HCT116 (cell line): ENCODE results near the gene SNTB2. TPM values are rescaled to one million over a fixed set of nuclear protein-coding genes. Genes with fewer than 3 reads are reported as not detected.

Source experiments
- ATAC-seq: fragments of 200-7000 bp; cut with Tn5 transposase; 2 replicates; pipeline ENCODE4 v1.9.1; 2020; ENCODE audit warnings: mild to moderate bottlenecking, moderate library complexity
- BruUV-seq: library from RNA; stranded (reverse); fragments of 400-500 nt; replicated peaks from 2 replicates; lab custom pipeline; 2021; lab: Mats Ljungman, UMichigan
- CTCF ChIA-PET: fragments of 300-600 bp; sonication (Branson Sonifier 250); formaldehyde crosslinking; loops from one replicate; lab custom pipeline; 2021; ENCODE audit warnings: antibody characterized with exemption; lab: Charles Lee
- POLR2A ChIA-PET: fragments of 300-600, 350-600 bp; sonication (Branson Sonifier 250); formaldehyde crosslinking; loops from one replicate; lab custom pipeline; 2021; ENCODE audit warnings: antibody characterized with exemption; lab: Charles Lee
- RAD21 ChIA-PET, 2 experiments: fragments of 300-600 bp; sonication (Branson Sonifier 250); formaldehyde crosslinking; loops; one replicate each; lab custom pipeline; 2023; ENCODE audit warnings: low total read pairs in 2 of 2; ENCODE audit not compliant: uncharacterized antibody in 2 of 2, unreplicated experiment in 2 of 2, low non-redundant PET in 1 of 2; lab: Charles Lee
- DNase-seq: peaks from one replicate; pipeline ENCODE4 v3.0.0-alpha.2; 2010; ENCODE audit warnings: low read depth, low spot score
- H2AFZ ChIP-seq: fragments of 200-600 bp; shearing (Covaris generic), sonication (generic); 2 replicates; pipeline ENCODE4 v1.6.1; 2017; ENCODE audit warnings: low read depth, mixed run types, mixed read lengths, antibody characterized with exemption, low read length; ENCODE audit not compliant: poor library complexity, severe bottlenecking
- H3K27ac ChIP-seq: 2 replicates; pipeline ENCODE4 v1.5.1; 2012; ENCODE audit warnings: low read depth, low read length
- H3K27me3 ChIP-seq: fragments of 200-600 bp; sonication (generic); 2 replicates; pipeline ENCODE4 v1.6.1; 2016; ENCODE audit warnings: mixed run types, low read length, mixed read lengths; ENCODE audit not compliant: insufficient read depth
- H3K36me3 ChIP-seq, 2 experiments: fragments of 200-500 bp in 1 of 2; fragments of 200-600 bp in 1 of 2; sonication (Bioruptor generic) in 1 of 2; sonication (generic) in 1 of 2; 2 replicates each; pipeline versions ENCODE4 v1.5.1 to v1.6.1; 2014 to 2016; ENCODE audit warnings: low read length in 2 of 2, inconsistent platforms in 1 of 2, mixed read lengths in 1 of 2, mixed run types in 1 of 2; ENCODE audit not compliant: insufficient read depth in 2 of 2, control insufficient read depth in 1 of 2
- H3K4me1 ChIP-seq, 2 experiments: fragments of 200-600 bp in 1 of 2; sonication (generic) in 1 of 2; 2 replicates each; pipeline versions ENCODE4 v1.5.1 to v1.6.1; 2012 to 2017; ENCODE audit warnings: low read length in 2 of 2, inconsistent platforms in 1 of 2, mild to moderate bottlenecking in 1 of 2, mixed read lengths in 1 of 2, mixed run types in 1 of 2, moderate library complexity in 1 of 2; ENCODE audit not compliant: insufficient read depth in 2 of 2, control insufficient read depth in 1 of 2
- H3K4me2 ChIP-seq: fragments of 200-600 bp; sonication (generic); 2 replicates; pipeline ENCODE4 v1.6.1; 2017; ENCODE audit warnings: mixed run types, low read length, mixed read lengths
- H3K4me3 ChIP-seq, 2 experiments: fragments of 200-600 bp in 1 of 2; sonication (generic) in 1 of 2; replicated peaks in 1 of 2; 2 replicates each; pipeline ENCODE4 v1.5.1; 2011 to 2016; ENCODE audit warnings: low read length in 2 of 2, control low read depth in 1 of 2, low read depth in 1 of 2, mild to moderate bottlenecking in 1 of 2, mixed read lengths in 1 of 2, mixed run types in 1 of 2
- H3K79me2 ChIP-seq: fragments of 200-600 bp; sonication (generic); 2 replicates; pipeline ENCODE4 v1.6.1; 2017; ENCODE audit warnings: mild to moderate bottlenecking, mixed run types, low read length, moderate library complexity, mixed read lengths; ENCODE audit not compliant: insufficient read depth
- H3K9ac ChIP-seq: fragments of 200-600 bp; sonication (generic); 2 replicates; pipeline ENCODE4 v1.6.1; 2016; ENCODE audit warnings: low read length, mixed read lengths
- H3K9me2 ChIP-seq: fragments of 200-600 bp; sonication (generic), shearing (Covaris generic); 2 replicates; pipeline ENCODE4 v1.6.1; 2017; ENCODE audit warnings: mixed run types, mild to moderate bottlenecking, moderate library complexity; ENCODE audit not compliant: insufficient read depth
- H3K9me3 ChIP-seq, 2 experiments: fragments of 200-500 bp in 1 of 2; fragments of 200-600 bp in 1 of 2; sonication (Bioruptor generic) in 1 of 2; sonication (generic) in 1 of 2; 2 replicates each; pipeline ENCODE4 v1.6.1; 2014 to 2017; ENCODE audit warnings: low read length in 2 of 2, mixed read lengths in 2 of 2, inconsistent platforms in 1 of 2, low read depth in 1 of 2, mild to moderate bottlenecking in 1 of 2, mixed run types in 1 of 2, moderate library complexity in 1 of 2; ENCODE audit not compliant: control insufficient read depth in 1 of 2, insufficient read depth in 1 of 2
- H4K20me1 ChIP-seq: fragments of 200-600 bp; sonication (generic), shearing (Covaris generic); 2 replicates; pipeline ENCODE4 v1.6.1; 2017; ENCODE audit warnings: mixed run types, mild to moderate bottlenecking, moderate library complexity; ENCODE audit not compliant: insufficient read depth
- CEBPB ChIP-seq: IDR thresholded peaks from 2 replicates; pipeline ENCODE4 v1.6.1; 2012; ENCODE audit warnings: low read depth
- ELF1 ChIP-seq: IDR thresholded peaks from 2 replicates; pipeline ENCODE4 v1.6.1; 2012; ENCODE audit warnings: low read depth, borderline replicate concordance
- FOSL1 ChIP-seq: IDR thresholded peaks from 2 replicates; pipeline ENCODE4 v1.6.1; 2012; ENCODE audit warnings: low read depth
- RAD21 ChIP-seq: IDR thresholded peaks from 2 replicates; pipeline ENCODE4 v1.6.1; 2012; ENCODE audit warnings: low read depth, mild to moderate bottlenecking
- REST ChIP-seq: IDR thresholded peaks from 2 replicates; pipeline ENCODE4 v1.6.1; 2012; ENCODE audit warnings: low read depth
- SRF ChIP-seq: IDR thresholded peaks from 2 replicates; pipeline ENCODE4 v1.6.1; 2012; ENCODE audit warnings: low read depth
- intact Hi-C: fragments of 100-400 bp; cut with micrococcal nuclease; formaldehyde crosslinking; loops from 2 replicates; pipeline ENCODE4 v1.10.0; 2022
- total RNA-seq: library from RNA; stranded (reverse); gene quantifications from one replicate; pipeline ENCODE4 v1.2.1, GENCODE V29; 2021; ENCODE audit not compliant: unreplicated experiment
- TF ChIP-seq, protein P1 (sequence below): IDR thresholded peaks from 2 replicates; pipeline ENCODE4 v1.6.1; 2012
- TF ChIP-seq, protein P2 (sequence below): IDR thresholded peaks from 2 replicates; pipeline ENCODE4 v1.6.1; 2011; ENCODE audit warnings: mild to moderate bottlenecking, low read length, moderate library complexity; ENCODE audit not compliant: insufficient replicate concordance; ENCODE audit errors: extremely low read depth

SNTB2 gene
- total RNA-seq, 1 experiment from 2014 or later, result 38.1 TPM

DNA sequence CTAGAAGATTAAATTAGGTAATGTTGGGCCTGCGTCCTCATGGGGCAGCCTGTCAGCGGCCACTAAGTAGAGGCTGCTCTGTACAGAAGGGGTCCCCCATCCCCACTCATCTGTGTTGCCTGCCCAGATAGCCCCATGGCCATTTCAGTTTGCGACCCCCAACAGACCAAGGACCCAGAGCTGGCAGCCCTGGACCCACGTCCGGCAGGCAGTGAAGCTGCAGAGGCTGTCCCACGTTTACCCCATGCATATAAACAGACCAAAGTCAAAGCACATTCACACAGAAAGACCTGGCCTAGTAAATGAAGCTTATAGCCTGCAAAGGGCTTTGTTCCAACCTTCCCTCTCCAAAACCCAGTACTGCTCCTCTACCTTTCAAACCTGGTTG lies 138.8 kb downstream of the SNTB2 start:
- TF ChIP-seq, protein P1, sequence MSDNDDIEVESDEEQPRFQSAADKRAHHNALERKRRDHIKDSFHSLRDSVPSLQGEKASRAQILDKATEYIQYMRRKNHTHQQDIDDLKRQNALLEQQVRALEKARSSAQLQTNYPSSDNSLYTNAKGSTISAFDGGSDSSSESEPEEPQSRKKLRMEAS, result no peak
- no peak for TF ChIP-seq ELF1
- TF ChIP-seq FOSL1, result no peak
- TF ChIP-seq, protein P2, sequence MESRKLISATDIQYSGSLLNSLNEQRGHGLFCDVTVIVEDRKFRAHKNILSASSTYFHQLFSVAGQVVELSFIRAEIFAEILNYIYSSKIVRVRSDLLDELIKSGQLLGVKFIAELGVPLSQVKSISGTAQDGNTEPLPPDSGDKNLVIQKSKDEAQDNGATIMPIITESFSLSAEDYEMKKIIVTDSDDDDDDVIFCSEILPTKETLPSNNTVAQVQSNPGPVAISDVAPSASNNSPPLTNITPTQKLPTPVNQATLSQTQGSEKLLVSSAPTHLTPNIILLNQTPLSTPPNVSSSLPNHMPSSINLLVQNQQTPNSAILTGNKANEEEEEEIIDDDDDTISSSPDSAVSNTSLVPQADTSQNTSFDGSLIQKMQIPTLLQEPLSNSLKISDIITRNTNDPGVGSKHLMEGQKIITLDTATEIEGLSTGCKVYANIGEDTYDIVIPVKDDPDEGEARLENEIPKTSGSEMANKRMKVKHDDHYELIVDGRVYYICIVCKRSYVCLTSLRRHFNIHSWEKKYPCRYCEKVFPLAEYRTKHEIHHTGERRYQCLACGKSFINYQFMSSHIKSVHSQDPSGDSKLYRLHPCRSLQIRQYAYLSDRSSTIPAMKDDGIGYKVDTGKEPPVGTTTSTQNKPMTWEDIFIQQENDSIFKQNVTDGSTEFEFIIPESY, result no peak
- no peak for TF ChIP-seq REST
- TF ChIP-seq SRF, result no peak
- no peak for TF ChIP-seq RAD21
- TF ChIP-seq CEBPB, result no peak
- Histone ChIP-seq H3K9me2 (no peaks in the 10 kb centered on the region), H3K36me3 (peaks cover 43 to 64% of the 10 kb centered on the region in 2 experiments), H3K4me1 (peaks cover 11 to 21% of the 10 kb centered on the region in 2 experiments), H3K4me3 (no peak overlapping the region), H3K27ac (peak overlapping the region; percentile 29; the same call in 1 of the 2 replicates), H2AFZ (no peak overlapping the region), H3K27me3 (no peaks in the 10 kb centered on the region), H3K4me2 (no peak overlapping the region), H3K79me2 (peaks cover 95% of the 10 kb centered on the region), H4K20me1 (peaks cover 20% of the 10 kb centered on the region; the same call in 1 of the 2 replicates), H3K9me3 (no peaks in the 10 kb centered on the region), H3K9ac (no peak overlapping the region)
- CTCF ChIA-PET, result no interaction called here
- intact Hi-C loops, result no loop called here
- DNase-seq, result no peak
- RAD21 ChIA-PET, result no interaction called here
- no peak for ATAC-seq
- POLR2A ChIA-PET, result no interaction called here
- no TSS peak for BruUV-seq
